B cell (primary cell): ENCODE measurements around the gene ARHGAP20. TPM values are rescaled to one million over a fixed set of nuclear protein-coding genes. Genes with fewer than 3 reads are reported as not detected.

ENCODE experiments used
- ATAC-seq: fragments of 200-7000 bp; cut with Tn5 transposase; one replicate; pipeline ENCODE4 v1.10.0; 2021; ENCODE audit warnings: low read depth, mild to moderate bottlenecking, moderate number of reproducible peaks, moderate library complexity
- CTCF ChIA-PET: fragments of 350-600 bp; sonication (Branson Sonifier 250); formaldehyde crosslinking; loops from one replicate; lab custom pipeline; 2021; ENCODE audit warnings: antibody characterized with exemption, inconsistent platforms; lab: Charles Lee
- POLR2A ChIA-PET: fragments of 350-600 bp; sonication (Branson Sonifier 250); formaldehyde crosslinking; loops from one replicate; lab custom pipeline; 2021; ENCODE audit warnings: antibody characterized with exemption; lab: Charles Lee
- DNase-seq: peaks from one replicate; pipeline ENCODE4 v3.0.0; 2013
- H2AFZ ChIP-seq: 2 replicates; pipeline ENCODE4 v1.6.1; 2012; ENCODE audit warnings: mild to moderate bottlenecking, low read depth, low read length; ENCODE audit not compliant: insufficient read depth, poor library complexity, severe bottlenecking
- H3K27ac ChIP-seq, 2 donors: 1 replicate in 1 of 2; 2 replicates in 1 of 2; pipeline ENCODE4 v1.5.1; 2012 to 2013; ENCODE audit warnings: low read length in 2 of 2, mild to moderate bottlenecking in 2 of 2, moderate library complexity in 1 of 2
- H3K27me3 ChIP-seq, 4 experiments: fragments of 200-600 bp in 1 of 4; sonication (generic) in 1 of 4; replicated peaks in 1 of 4; 1 replicate in 2 of 4; 2 replicates in 2 of 4; pipeline versions ENCODE4 v1.6.1 to v1.7.0; 2013 to 2016; ENCODE audit warnings: low read length in 3 of 4, mild to moderate bottlenecking in 2 of 4, mixed read lengths in 1 of 4, moderate library complexity in 1 of 4; ENCODE audit not compliant: insufficient read depth in 4 of 4, control insufficient read depth in 3 of 4; ENCODE audit errors: control extremely low read depth in 1 of 4
- H3K36me3 ChIP-seq, 2 experiments: replicated peaks in 1 of 2; 1 replicate in 1 of 2; 2 replicates in 1 of 2; pipeline versions ENCODE4 v1.6.1 to v1.7.1; 2013; ENCODE audit warnings: low read length in 1 of 2; ENCODE audit not compliant: insufficient read depth in 2 of 2, control insufficient read depth in 1 of 2; ENCODE audit errors: control extremely low read depth in 1 of 2, extremely low read depth in 1 of 2
- H3K4me1 ChIP-seq, 2 donors: fragments of 200-600 bp in 1 of 2; sonication (generic) in 1 of 2; 1 replicate in 1 of 2; 2 replicates in 1 of 2; pipeline versions ENCODE4 v1.5.1 to v1.6.1; 2013 to 2017; ENCODE audit warnings: low read length in 2 of 2; ENCODE audit not compliant: control insufficient read depth in 2 of 2, insufficient read depth in 2 of 2
- H3K4me2 ChIP-seq: replicated peaks from 2 replicates; pipeline ENCODE3; 2012; ENCODE audit warnings: mild to moderate bottlenecking, low read depth, low read length; ENCODE audit not compliant: poor library complexity, severe bottlenecking
- H3K4me3 ChIP-seq, 5 experiments: fragments of 200-600 bp in 1 of 5; sonication (generic) in 1 of 5; 1 replicate in 3 of 5; 2 replicates in 2 of 5; pipeline versions ENCODE4 v1.5.1 to v1.7.0; 2011 to 2016; ENCODE audit warnings: low read length in 4 of 5, mild to moderate bottlenecking in 4 of 5, low read depth in 2 of 5, control low read depth in 1 of 5, moderate library complexity in 1 of 5; ENCODE audit not compliant: insufficient read depth in 1 of 5; ENCODE audit errors: control extremely low read depth in 1 of 5, extremely low read depth in 1 of 5
- H3K79me2 ChIP-seq: fragments of 200-600 bp; sonication (generic); one replicate; pipeline ENCODE4 v1.6.0; 2016; ENCODE audit warnings: low read length; ENCODE audit not compliant: control insufficient read depth, insufficient read depth
- H3K9ac ChIP-seq: fragments of 200-600 bp; sonication (generic); 2 replicates; pipeline ENCODE4 v1.6.1; 2017; ENCODE audit warnings: mild to moderate bottlenecking, low read length, moderate library complexity
- H3K9me3 ChIP-seq, 3 donors: one replicate each; pipeline versions ENCODE4 v1.6.1 to v1.7.1; 2013; ENCODE audit warnings: low read length in 2 of 3; ENCODE audit not compliant: control insufficient read depth in 2 of 3, insufficient read depth in 1 of 3; ENCODE audit errors: control extremely low read depth in 1 of 3
- H4K20me1 ChIP-seq: 2 replicates; pipeline ENCODE4 v1.6.0; 2012; ENCODE audit warnings: mild to moderate bottlenecking, low read length; ENCODE audit not compliant: insufficient read depth, control insufficient read depth, poor library complexity, severe bottlenecking
- H3K27ac Mint-ChIP-seq: one replicate; pipeline ENCODE4 v1.8.0; 2021; ENCODE audit warnings: mixed read lengths
- H3K27me3 Mint-ChIP-seq: one replicate; pipeline ENCODE4 v1.8.0; 2021; ENCODE audit warnings: mixed read lengths
- H3K4me1 Mint-ChIP-seq: one replicate; pipeline ENCODE4 v1.8.0; 2021; ENCODE audit warnings: mixed read lengths
- H3K4me3 Mint-ChIP-seq: one replicate; pipeline ENCODE4 v1.8.0; 2021; ENCODE audit warnings: mixed read lengths
- H3K9me3 Mint-ChIP-seq: one replicate; pipeline ENCODE4 v1.8.0; 2022; ENCODE audit warnings: mixed read lengths; ENCODE audit not compliant: insufficient read depth
- EZH2 ChIP-seq: IDR thresholded peaks from 2 replicates; pipeline ENCODE4 v1.6.1; 2012; ENCODE audit warnings: borderline replicate concordance, low read depth, mild to moderate bottlenecking, moderate library complexity, low read length; ENCODE audit not compliant: insufficient read depth, poor library complexity, severe bottlenecking
- WGBS: methylation state at CpG from one replicate; pipeline ENCODE4 v1.1.5; 2013; ENCODE audit warnings: missing lambda C conversion rate; ENCODE audit not compliant: insufficient coverage; 5-methylcytosine and 5-hydroxymethylcytosine counted together
- intact Hi-C: fragments of 100-400 bp; cut with micrococcal nuclease; formaldehyde crosslinking; loops from one replicate; pipeline ENCODE4 v1.10.0; 2022
- polyA plus RNA-seq: library from polyadenylated mRNA; depleted of rRNA; stranded (reverse); fragments of >200 nt; gene quantifications from 2 replicates; pipeline ENCODE4 v1.2.3, GENCODE V29; 2012
- total RNA-seq, 2 donors: library from RNA; stranded (reverse); fragments of 120-200 nt in 1 of 2; gene quantifications; 1 replicate in 1 of 2; 2 replicates in 1 of 2; pipeline versions ENCODE4 v1.2.3 to v1.2.4, GENCODE V29; 2013 to 2022
- TF ChIP-seq, protein P1 (sequence below): fragments of 200-600 bp; IDR thresholded peaks from one replicate; pipeline ENCODE4 v1.8.0; 2022; ENCODE audit warnings: antibody characterized with exemption, mild to moderate bottlenecking

The ARHGAP20 gene
- total and polyA plus RNA-seq, 2 donors (not counting 1 experiment from before 2014, with no cell fraction given): 0.54 to 0.91 TPM

DNA sequence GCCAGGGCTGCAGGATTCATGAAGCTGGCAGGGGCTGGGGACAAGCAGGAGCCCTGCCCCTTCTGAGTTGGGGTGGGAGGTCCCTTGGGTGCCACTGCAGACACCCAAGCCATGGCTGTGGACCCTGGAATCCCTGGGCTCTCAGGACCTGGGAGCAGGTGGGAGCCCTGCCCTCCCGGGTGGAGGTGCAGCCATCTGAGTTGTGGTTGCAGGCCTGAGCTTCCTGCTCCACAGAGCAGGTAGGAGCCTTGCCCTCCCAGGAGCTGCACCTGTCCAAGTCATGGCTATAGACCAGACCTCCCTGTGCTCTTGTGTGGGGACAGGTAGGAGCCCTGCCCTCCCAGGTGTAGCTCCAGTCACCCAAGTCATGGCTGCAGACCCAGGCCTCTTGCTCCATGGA, 113.5 kb downstream of the ARHGAP20 start:
- no peaks in the 10 kb centered on the region for H4K20me1 ChIP-seq
- peaks cover 0 to 21% (median 14%) of the 10 kb centered on the region in 3 donors for H3K9me3 ChIP-seq
- no peaks in the 10 kb centered on the region for H3K4me1 ChIP-seq
- H2AFZ ChIP-seq: no peak overlapping the region
- POLR2A ChIA-PET: no interaction called here
- no peak for DNase-seq
- H3K4me3 Mint-ChIP-seq: no peak overlapping the region
- 79% methylated on average over 1 of the region's 1 CpG for whole genome bisulfite sequencing
- H3K36me3 ChIP-seq: no peaks in the 10 kb centered on the region
- no peaks in the 10 kb centered on the region for H3K27me3 ChIP-seq
- H3K4me2 ChIP-seq: no peak overlapping the region
- H3K4me1 Mint-ChIP-seq: no peaks in the 10 kb centered on the region
- CTCF ChIA-PET: interaction anchor here (0.6 kb wide), 1 partner anchor 911 kb away, joined by 3 read pairs; no protein-coding TSS in a partner anchor
- no peak overlapping the region for H3K27ac Mint-ChIP-seq
- H3K27ac ChIP-seq: no peak overlapping the region
- ATAC-seq: no peak
- no peaks in the 10 kb centered on the region for H3K27me3 Mint-ChIP-seq
- no peaks in the 10 kb centered on the region for H3K79me2 ChIP-seq
- H3K9me3 Mint-ChIP-seq: peaks cover 2% of the 10 kb centered on the region
- no peak overlapping the region for H3K9ac ChIP-seq
- intact Hi-C loops: no loop called here
- no peak overlapping the region for H3K4me3 ChIP-seq
- TF ChIP-seq EZH2: no peak
- TF ChIP-seq, protein P1, sequence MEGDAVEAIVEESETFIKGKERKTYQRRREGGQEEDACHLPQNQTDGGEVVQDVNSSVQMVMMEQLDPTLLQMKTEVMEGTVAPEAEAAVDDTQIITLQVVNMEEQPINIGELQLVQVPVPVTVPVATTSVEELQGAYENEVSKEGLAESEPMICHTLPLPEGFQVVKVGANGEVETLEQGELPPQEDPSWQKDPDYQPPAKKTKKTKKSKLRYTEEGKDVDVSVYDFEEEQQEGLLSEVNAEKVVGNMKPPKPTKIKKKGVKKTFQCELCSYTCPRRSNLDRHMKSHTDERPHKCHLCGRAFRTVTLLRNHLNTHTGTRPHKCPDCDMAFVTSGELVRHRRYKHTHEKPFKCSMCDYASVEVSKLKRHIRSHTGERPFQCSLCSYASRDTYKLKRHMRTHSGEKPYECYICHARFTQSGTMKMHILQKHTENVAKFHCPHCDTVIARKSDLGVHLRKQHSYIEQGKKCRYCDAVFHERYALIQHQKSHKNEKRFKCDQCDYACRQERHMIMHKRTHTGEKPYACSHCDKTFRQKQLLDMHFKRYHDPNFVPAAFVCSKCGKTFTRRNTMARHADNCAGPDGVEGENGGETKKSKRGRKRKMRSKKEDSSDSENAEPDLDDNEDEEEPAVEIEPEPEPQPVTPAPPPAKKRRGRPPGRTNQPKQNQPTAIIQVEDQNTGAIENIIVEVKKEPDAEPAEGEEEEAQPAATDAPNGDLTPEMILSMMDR: no peak

- DNase-seq (no peak), ATAC-seq (no peak)
- POLR2A ChIA-PET: no interaction called here
- Mint-ChIP-seq H3K4me3 (no peak overlapping the region), H3K27ac (no peak overlapping the region), H3K27me3 (peaks cover 14% of the 10 kb centered on the region), H3K9me3 (no peaks in the 10 kb centered on the region), H3K4me1 (no peaks in the 10 kb centered on the region)
- H2AFZ ChIP-seq: no peak overlapping the region
- CTCF ChIA-PET: no interaction called here
- H3K4me2 ChIP-seq: no peak overlapping the region
- no peak overlapping the region for H3K9ac ChIP-seq
- WGBS: 93% methylated on average over 3 of the region's 4 CpGs
- no peaks in the 10 kb centered on the region for H3K27me3 ChIP-seq
- no peaks in the 10 kb centered on the region for H3K4me1 ChIP-seq
- H3K9me3 ChIP-seq: no peaks in the 10 kb centered on the region
- no peaks in the 10 kb centered on the region for H3K79me2 ChIP-seq
- no peak overlapping the region for H3K27ac ChIP-seq
- H3K36me3 ChIP-seq: no peaks in the 10 kb centered on the region
- H3K4me3 ChIP-seq: no peak overlapping the region
- intact Hi-C loops: no loop called here
- TF ChIP-seq, protein P1: no peak
- no peak for TF ChIP-seq EZH2
- no peaks in the 10 kb centered on the region for H4K20me1 ChIP-seq
Measured at GRCh38 chr11:110587972-110588371, 124.3 kb downstream of the ARHGAP20 start.
